Mesodermal cell (in vitro differentiated cells): ENCODE data around the gene PFKFB2.

Experiments
- H3K27ac ChIP-seq: 2 replicates; pipeline ENCODE4 v1.7.0; 2013; ENCODE audit warnings: mild to moderate bottlenecking, low read depth, low read length, moderate library complexity; ENCODE audit not compliant: severe bottlenecking
- H3K36me3 ChIP-seq: 2 replicates; pipeline ENCODE4 v1.7.1; 2013; ENCODE audit warnings: mild to moderate bottlenecking, low read length, moderate library complexity; ENCODE audit not compliant: control insufficient read depth, insufficient read depth
- H3K4me1 ChIP-seq: one replicate; pipeline ENCODE4 v1.7.1; 2013; ENCODE audit warnings: mild to moderate bottlenecking, low read length; ENCODE audit not compliant: insufficient read depth, control insufficient read depth, poor library complexity, severe bottlenecking
- H3K4me3 ChIP-seq: 2 replicates; pipeline ENCODE4 v1.7.0; 2013; ENCODE audit warnings: low read length, control low read depth, mild to moderate bottlenecking; ENCODE audit not compliant: insufficient read depth, poor library complexity, severe bottlenecking; ENCODE audit errors: extremely low read depth
- H3K9me3 ChIP-seq: 2 replicates; pipeline ENCODE4 v1.7.1; 2013; ENCODE audit warnings: mild to moderate bottlenecking, low read length, moderate library complexity; ENCODE audit not compliant: control insufficient read depth
- WGBS, 2 experiments: methylation state at CpG; one replicate each; pipeline ENCODE4 v1.1.5; 2013; ENCODE audit warnings: missing lambda C conversion rate in 2 of 2; ENCODE audit not compliant: insufficient coverage in 2 of 2; 5-methylcytosine and 5-hydroxymethylcytosine counted together

The PFKFB2 gene

GRCh38 chr1:207031016-207031415, 22.1 kb upstream of the PFKFB2 start:
- WGBS, 2 experiments: 80% methylated on average over 1 of the region's 1 CpG; no CpG with 5 or more reads in 1 of the 2 experiments
- H3K27ac ChIP-seq: no peak overlapping the region

GRCh38 chr1:207031632-207032264, 21.3 kb upstream of the PFKFB2 start:
- peaks cover 14% of the 10 kb centered on the region for H3K4me1 ChIP-seq
- no peak overlapping the region for H3K27ac ChIP-seq
- WGBS, 2 experiments: 89 to 90% methylated on average over 6 to 7 of the region's 7 CpGs
- no peak overlapping the region for H3K4me3 ChIP-seq
- no peaks in the 10 kb centered on the region for H3K36me3 ChIP-seq
- no peaks in the 10 kb centered on the region for H3K9me3 ChIP-seq

More at GRCh38 chr1:207031016-207031415, 22.1 kb upstream of the PFKFB2 start:
- H3K4me3 ChIP-seq: no peak overlapping the region
- H3K36me3 ChIP-seq: no peaks in the 10 kb centered on the region
- peaks cover 21% of the 10 kb centered on the region for H3K4me1 ChIP-seq
- no peaks in the 10 kb centered on the region for H3K9me3 ChIP-seq

DNA sequence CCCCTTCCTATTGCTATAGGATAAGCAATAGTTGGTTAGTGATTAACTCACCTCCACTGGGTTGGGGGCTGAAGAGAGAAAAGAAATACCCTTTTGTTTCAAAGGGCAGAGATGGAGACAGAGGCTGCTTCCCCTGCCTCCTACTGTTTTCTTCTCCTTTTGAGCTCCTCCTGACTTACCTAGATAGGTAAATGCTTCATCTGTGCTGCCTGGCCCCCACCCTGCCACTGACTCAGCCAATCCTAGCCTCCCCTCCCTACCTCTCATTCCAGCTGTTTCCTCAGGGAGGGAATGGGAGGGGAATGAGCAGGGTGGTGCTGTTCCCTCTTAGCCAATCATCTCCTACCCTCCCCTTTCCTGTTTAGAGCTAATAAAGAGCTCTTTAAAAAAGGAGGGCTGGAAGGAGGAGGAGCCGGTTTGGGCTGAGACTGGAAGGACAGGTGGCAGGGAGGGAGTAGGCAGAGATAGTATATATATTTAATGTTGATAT, 20.5 kb upstream of the PFKFB2 start, which contains the start of gene C1orf116:
C1orf116 (minus strand) TSS at position 229 of the 490 bp plus-strand sequence. CDS start 5,158 bp downstream, outside the sequence.
- H3K4me3 ChIP-seq: no peak within 1 kb of the TSS
- no peaks in the 10 kb centered on the region for H3K36me3 ChIP-seq
- peaks cover 5% of the 10 kb centered on the region for H3K4me1 ChIP-seq
- no peaks in the 10 kb centered on the region for H3K9me3 ChIP-seq
- no peak within 1 kb of the TSS for H3K27ac ChIP-seq
- WGBS, 2 experiments: 0% methylated on average over 1 of the region's 1 CpG

GRCh38 chr1:207033302-207033701, 19.8 kb upstream of the PFKFB2 start:
- no CpG with 5 or more reads among the region's 2 CpGs for WGBS, 2 experiments
- Histone ChIP-seq H3K36me3 (no peaks in the 10 kb centered on the region), H3K4me1 (peaks cover 4% of the 10 kb centered on the region), H3K4me3 (no peak overlapping the region), H3K27ac (no peak overlapping the region), H3K9me3 (no peaks in the 10 kb centered on the region)

GRCh38 chr1:207034208-207034607, 18.9 kb upstream of the PFKFB2 start:
- Histone ChIP-seq H3K4me3 (no peak overlapping the region), H3K36me3 (no peaks in the 10 kb centered on the region), H3K27ac (no peak overlapping the region), H3K4me1 (peaks cover 4% of the 10 kb centered on the region), H3K9me3 (no peaks in the 10 kb centered on the region)
- WGBS, 2 experiments: no CpG with 5 or more reads among the region's 1 CpG

DNA sequence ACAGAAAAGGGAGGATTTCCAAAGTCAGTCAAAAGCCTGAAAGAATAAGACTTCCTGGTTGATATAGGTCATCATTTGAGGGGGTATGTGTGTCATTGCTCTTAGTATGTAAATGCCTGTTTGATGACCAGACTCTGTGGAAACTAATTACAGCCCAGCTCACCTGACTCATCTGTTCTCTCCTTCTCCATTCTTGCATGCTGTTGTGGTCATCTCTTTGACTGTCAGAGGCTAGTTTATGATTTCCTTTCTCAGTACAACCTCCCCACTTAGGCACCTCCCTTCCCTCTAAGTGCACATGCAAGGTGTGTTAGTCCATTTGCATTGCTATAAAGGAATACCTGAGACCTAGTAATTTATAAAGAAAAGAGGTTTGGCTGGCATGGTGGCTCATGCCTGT, 18.1 kb upstream of the PFKFB2 start:
- no peaks in the 10 kb centered on the region for H3K36me3 ChIP-seq
- no peak overlapping the region for H3K4me3 ChIP-seq
- no peak overlapping the region for H3K27ac ChIP-seq
- H3K9me3 ChIP-seq: no peaks in the 10 kb centered on the region
- peaks cover 4% of the 10 kb centered on the region for H3K4me1 ChIP-seq

DNA sequence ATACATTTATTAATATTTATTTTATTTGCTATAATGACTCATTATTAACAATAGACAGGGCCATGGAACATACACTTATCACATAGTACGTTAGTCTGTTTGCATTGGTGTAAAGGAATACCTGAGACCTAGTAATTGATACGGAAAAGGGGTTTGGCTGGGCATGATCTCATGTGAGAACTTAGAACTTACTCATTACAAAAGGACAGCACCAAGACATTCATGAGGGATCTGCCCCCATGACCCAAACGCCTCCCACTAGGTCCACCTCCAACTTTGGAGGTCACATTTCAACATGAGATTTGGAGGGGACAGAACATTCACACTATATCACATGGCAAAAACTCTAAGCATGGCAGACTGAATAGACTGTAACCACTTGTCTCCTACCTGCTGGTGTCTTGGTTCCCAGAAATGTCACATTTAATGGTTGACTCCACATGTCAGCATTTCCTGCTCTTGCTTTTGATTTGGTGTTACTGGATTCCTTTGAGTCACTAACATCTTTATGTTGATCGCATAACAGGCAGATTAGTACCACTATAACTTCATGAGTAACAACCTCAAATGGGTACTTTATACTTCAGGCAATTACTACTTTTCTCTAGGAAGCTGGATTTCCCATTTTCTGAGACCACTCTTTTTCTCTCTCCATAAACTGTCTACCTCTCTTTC, 17.1 kb upstream of the PFKFB2 start:
- WGBS, 2 experiments: 84 to 87% methylated on average over 2 to 4 of the region's 4 CpGs

GRCh38 chr1:207036865-207037264, 16.2 kb upstream of the PFKFB2 start:
- Histone ChIP-seq H3K36me3 (no peaks in the 10 kb centered on the region), H3K4me1 (peaks cover 8% of the 10 kb centered on the region)
- WGBS, 2 experiments: no CpG with 5 or more reads among the region's 1 CpG

More for the DNA sequence above, 17.1 kb upstream of the PFKFB2 start:
- H3K4me1 ChIP-seq: peaks cover 8% of the 10 kb centered on the region
- H3K9me3 ChIP-seq: no peaks in the 10 kb centered on the region
- no peaks in the 10 kb centered on the region for H3K36me3 ChIP-seq
- H3K4me3 ChIP-seq: no peak overlapping the region
- no peak overlapping the region for H3K27ac ChIP-seq

GRCh38 chr1:207039380-207040180, 13.5 kb upstream of the PFKFB2 start:
- 92% methylated on average over 2 of the region's 4 CpGs; no CpG with 5 or more reads in 1 of the 2 experiments for WGBS, 2 experiments
- no peak overlapping the region for H3K4me3 ChIP-seq
- no peak overlapping the region for H3K27ac ChIP-seq
- no peaks in the 10 kb centered on the region for H3K9me3 ChIP-seq
- H3K4me1 ChIP-seq: peaks cover 4% of the 10 kb centered on the region
- H3K36me3 ChIP-seq: peaks cover 3% of the 10 kb centered on the region

More at GRCh38 chr1:207036865-207037264, 16.2 kb upstream of the PFKFB2 start:
- H3K4me3 ChIP-seq: no peak overlapping the region
- H3K9me3 ChIP-seq: no peaks in the 10 kb centered on the region
- no peak overlapping the region for H3K27ac ChIP-seq

DNA sequence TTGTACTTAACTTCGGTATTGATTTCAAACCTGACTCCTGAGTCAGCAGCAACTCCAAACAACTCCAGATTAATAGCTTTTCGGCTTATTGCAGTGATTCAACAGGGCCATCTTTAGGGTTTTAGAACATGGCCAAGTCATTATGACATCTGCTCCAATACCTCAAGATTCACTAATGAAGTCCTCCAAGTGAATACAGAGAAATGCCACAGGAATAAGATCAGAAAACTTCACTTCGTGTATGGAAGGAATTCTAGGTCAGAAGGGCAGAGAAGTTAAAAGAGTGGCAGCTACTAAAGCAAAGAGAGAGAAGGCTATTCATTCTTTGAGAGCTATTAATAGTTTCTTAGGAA, 12.9 kb upstream of the PFKFB2 start:
- Histone ChIP-seq H3K9me3 (no peaks in the 10 kb centered on the region), H3K27ac (no peak overlapping the region), H3K4me3 (no peak overlapping the region), H3K4me1 (peaks cover 4% of the 10 kb centered on the region), H3K36me3 (peaks cover 3% of the 10 kb centered on the region)
- 46% methylated on average over 1 of the region's 3 CpGs; no CpG with 5 or more reads in 1 of the 2 experiments for WGBS, 2 experiments
